GM12878 (cell line): ENCODE measurements around the gene ITCH. TPM values are rescaled to one million over a fixed set of nuclear protein-coding genes. Genes with fewer than 3 reads are reported as not detected.
A peak's percentile ranks its signal among the peaks of the same experiment; 100 is the strongest.

Experiments used
- ATAC-seq: fragments of 200-7000 bp; cut with Tn5 transposase; 3 replicates; pipeline ENCODE4 v1.9.1; 2020; ENCODE audit warnings: mild to moderate bottlenecking, moderate library complexity
- BruUV-seq: library from RNA; stranded (reverse); fragments of 400-500 nt; replicated peaks from 2 replicates; lab custom pipeline; 2021; lab: Mats Ljungman, UMichigan
- CTCF ChIA-PET: fragments of 300-600 bp; sonication (Branson Sonifier 250); formaldehyde crosslinking; extraction: SDS; loops from one replicate; lab custom pipeline; 2021; ENCODE audit warnings: inconsistent platforms; lab: Yijun Ruan, JAX
- POLR2A ChIA-PET: fragments of 350-600 bp; formaldehyde crosslinking; extraction: SDS; loops from one replicate; lab custom pipeline; 2021; ENCODE audit warnings: inconsistent platforms; lab: Charles Lee
- RAD21 ChIA-PET: fragments of 300-600 bp; sonication (Branson Sonifier 250); formaldehyde crosslinking; loops from one replicate; lab custom pipeline; 2023; ENCODE audit warnings: antibody characterized with exemption; ENCODE audit not compliant: unreplicated experiment; lab: Charles Lee
- SMC1A ChIA-PET: fragments of 300-600 bp; sonication (Branson Sonifier 250); formaldehyde crosslinking; loops from one replicate; lab custom pipeline; 2023; ENCODE audit not compliant: unreplicated experiment, uncharacterized antibody; lab: Charles Lee
- DNase-seq: peaks from one replicate; pipeline ENCODE4 v3.0.0-alpha.2; 2011; ENCODE audit warnings: low read depth, low spot score
- FAIRE-seq: peaks from 3 replicates; lab custom pipeline; 2011; peaks lifted over from hg19 to GRCh38; lab: Jason Lieb, UNC
- H2AFZ ChIP-seq: 2 replicates; pipeline ENCODE4 v1.6.0; 2011; ENCODE audit warnings: low read depth, low read length, control low read depth; ENCODE audit not compliant: control insufficient read depth
- H3K27ac ChIP-seq: 2 replicates; pipeline ENCODE4 v1.5.1; 2011; ENCODE audit warnings: control low read depth; ENCODE audit not compliant: control insufficient read depth, insufficient read depth
- H3K27me3 ChIP-seq, 2 experiments: replicated peaks in 1 of 2; 2 replicates each; pipeline versions ENCODE4 v1.6.0 to v1.6.1; 2011; ENCODE audit warnings: low read length in 1 of 2; ENCODE audit not compliant: control insufficient read depth in 2 of 2, insufficient read depth in 2 of 2
- H3K36me3 ChIP-seq, 2 experiments: 2 replicates each; pipeline ENCODE4 v1.5.1; 2011; ENCODE audit warnings: low read length in 1 of 2; ENCODE audit not compliant: control insufficient read depth in 2 of 2, insufficient read depth in 2 of 2
- H3K4me1 ChIP-seq: 2 replicates; pipeline ENCODE4 v1.6.1; 2011; ENCODE audit warnings: mild to moderate bottlenecking, low read length, moderate library complexity, mixed read lengths; ENCODE audit not compliant: control insufficient read depth, insufficient read depth
- H3K4me2 ChIP-seq: 2 replicates; pipeline ENCODE4 v1.6.0; 2011; ENCODE audit warnings: control low read depth; ENCODE audit not compliant: control insufficient read depth, insufficient read depth
- H3K4me3 ChIP-seq: fragments of 200-600 bp; sonication (generic); 2 replicates; pipeline ENCODE4 v1.5.1; 2016
- H3K79me2 ChIP-seq: 2 replicates; pipeline ENCODE4 v1.6.0; 2011; ENCODE audit warnings: low read length; ENCODE audit not compliant: control insufficient read depth, insufficient read depth
- H3K9ac ChIP-seq: 2 replicates; pipeline ENCODE4 v1.8.0; 2011; ENCODE audit warnings: low read length, control low read depth, mixed read lengths; ENCODE audit not compliant: control insufficient read depth, insufficient read depth
- H3K9me3 ChIP-seq: replicated peaks from 3 replicates; pipeline ENCODE4 v1.5.1; 2011; ENCODE audit warnings: mild to moderate bottlenecking, low read length; ENCODE audit not compliant: control insufficient read depth, insufficient read depth
- H4K20me1 ChIP-seq: 2 replicates; pipeline ENCODE4 v1.6.0; 2011; ENCODE audit not compliant: control insufficient read depth, insufficient read depth
- CREM ChIP-seq: IDR thresholded peaks from 2 replicates; pipeline ENCODE4 v1.6.1; 2014; ENCODE audit warnings: antibody characterized with exemption, low read depth
- FOXM1 ChIP-seq: IDR thresholded peaks from 2 replicates; pipeline ENCODE4 v1.6.1; 2012; ENCODE audit warnings: low read depth, mild to moderate bottlenecking, inconsistent platforms, low read length, moderate library complexity
- HSF1 ChIP-seq: fragments of 150-350 bp; IDR thresholded peaks from 2 replicates; pipeline ENCODE4 v1.6.1; 2014; ENCODE audit warnings: mild to moderate bottlenecking, low read depth, low read length
- NKRF ChIP-seq: fragments of 450-650 bp; conservative IDR thresholded peaks from 2 replicates; pipeline ENCODE4 v1.6.1; 2017; ENCODE audit warnings: mild to moderate bottlenecking, moderate library complexity
- NR2F1 ChIP-seq: fragments of 450-650 bp; conservative IDR thresholded peaks from 2 replicates; pipeline ENCODE4 v1.6.1; 2017; ENCODE audit warnings: mild to moderate bottlenecking
- PML ChIP-seq: IDR thresholded peaks from 2 replicates; pipeline ENCODE4 v1.6.1; 2012; ENCODE audit warnings: low read length, inconsistent platforms
- SMARCA5 ChIP-seq: fragments of 450-650 bp; IDR thresholded peaks from 2 replicates; pipeline ENCODE4 v1.6.1; 2017; ENCODE audit warnings: mild to moderate bottlenecking
- TCF12 ChIP-seq: IDR thresholded peaks from 2 replicates; pipeline ENCODE4 v1.6.1; 2011; ENCODE audit warnings: low read depth, mild to moderate bottlenecking, low read length
- ZBTB33 ChIP-seq: fragments of 450-650 bp; IDR thresholded peaks from 2 replicates; pipeline ENCODE4 v1.6.1; 2017; ENCODE audit warnings: mild to moderate bottlenecking
- ZNF592 ChIP-seq: fragments of 450-650 bp; IDR thresholded peaks from 2 replicates; pipeline ENCODE4 v1.6.1; 2017; ENCODE audit warnings: mild to moderate bottlenecking, moderate library complexity
- WGBS: methylation state at CpG from one replicate; pipeline ENCODE4 v1.1.6; 2016; ENCODE audit warnings: low lambda C conversion rate; ENCODE audit not compliant: insufficient replicate concordance, insufficient coverage; ENCODE audit errors: missing lambda C conversion rate; 5-methylcytosine and 5-hydroxymethylcytosine counted together
- in situ Hi-C: fragments of 300-500 bp; cut with MboI; formaldehyde crosslinking; loops from 9 replicates; pipeline ENCODE4 v1.14.3; 2018; ENCODE audit warnings: mixed read lengths
- intact Hi-C: fragments of 100-400 bp; cut with micrococcal nuclease; formaldehyde crosslinking; loops from one replicate; pipeline ENCODE4 v1.14.2; 2022; ENCODE audit not compliant: unreplicated experiment
- polyA plus RNA-seq, 11 experiments: library from polyadenylated mRNA; depleted of rRNA in 4 of 11; unstranded in 6 of 11; stranded (reverse) in 5 of 11; fragments of >200 nt; fragmentation: Nextera tagmentation in 4 of 11; fragmentation: Illumina TruSeq in 1 of 11; extraction: Ambion mirVana in 4 of 11; extraction: Trizol in 1 of 11; gene quantifications; 1 replicate in 1 of 11; 2 replicates in 10 of 11; pipeline versions ENCODE4 v1.2.1 to v1.2.3, GENCODE V29; 2011 to 2016; ENCODE audit warnings: inconsistent platforms in 2 of 11, missing spikeins in 2 of 11, low read depth in 1 of 11
- total RNA-seq, 4 experiments: library from RNA; depleted of rRNA in 3 of 4; stranded (reverse); fragments of >200 nt in 3 of 4; fragmentation: Illumina TruSeq in 1 of 4; extraction: Trizol in 1 of 4; gene quantifications; 2 replicates each; pipeline versions ENCODE4 v1.2.1 to v1.2.3, GENCODE V29; 2013 to 2021

ITCH gene
- total and polyA plus RNA-seq, 10 of the 15 experiments (the other 5 are each of a cell fraction or from before 2014, with no cell fraction given) = 7.5 to 46.1 (median 21.5) TPM

GRCh38 chr20:34404803-34405202 lies 41.7 kb downstream of the ITCH start:
- Histone ChIP-seq H3K36me3 (peaks cover 0 to 4% of the 10 kb centered on the region in 2 experiments; a peak in 2 of 4 replicates), H2AFZ (no peak overlapping the region), H3K4me1 (peaks cover 30% of the 10 kb centered on the region), H3K27ac (peak overlapping the region; percentile 76), H4K20me1 (no peaks in the 10 kb centered on the region), H3K27me3 (no peaks in the 10 kb centered on the region), H3K9ac (no peak overlapping the region), H3K79me2 (peaks cover 14% of the 10 kb centered on the region), H3K4me2 (peak overlapping the region; percentile 56; the same call in 1 of the 2 replicates), H3K4me3 (no peak overlapping the region), H3K9me3 (no peaks in the 10 kb centered on the region)
- intact Hi-C loops (no loop called here), in situ Hi-C loops (no loop called here)
- WGBS = 83% methylated on average over 1 of the region's 1 CpG
- ATAC-seq (no peak), FAIRE-seq (no peak), DNase-seq (no peak)
- no TSS peak for BruUV-seq
- POLR2A ChIA-PET = interaction anchor here (0.6 to 1.5 kb wide), 5 partner anchors 10 to 1195 kb away, joined by 3 to 7 read pairs (median 4); no protein-coding TSS in a partner anchor
- RAD21 ChIA-PET = interaction anchor here (0.7 to 2.5 kb wide), 5 partner anchors 10 to 275 kb away, joined by 3 to 8 read pairs (median 4); partner anchors contain the start of gene ITCH
- TF ChIP-seq PML = no peak
- no peak for TF ChIP-seq NR2F1
- TF ChIP-seq SMARCA5 = no peak
- no peak for TF ChIP-seq ZNF592
- no peak for TF ChIP-seq TCF12
- no peak for TF ChIP-seq CREM
- TF ChIP-seq FOXM1 = no peak
- no peak for TF ChIP-seq NKRF
- no peak for TF ChIP-seq ZBTB33
- TF ChIP-seq HSF1 = no peak
- CTCF ChIA-PET = interaction anchor here (0.9 to 1.6 kb wide), 4 partner anchors 10 to 92 kb away, joined by 3 to 8 read pairs (median 3); no protein-coding TSS in a partner anchor
- SMC1A ChIA-PET = interaction anchor here (1.3 to 4.2 kb wide), 6 partner anchors 9 to 92 kb away, joined by 3 to 35 read pairs (median 4); no protein-coding TSS in a partner anchor
